Right lobe of liver (tissue), 6 donors: ENCODE measurements around the gene DLG2. TPM values are rescaled to one million over a fixed set of nuclear protein-coding genes. Genes with fewer than 3 reads are reported as not detected.

Source experiments
- ATAC-seq, 4 donors: fragments of 200-7000 bp; cut with Tn5 transposase; one replicate each; pipeline ENCODE4 v1.9.1; 2020; ENCODE audit warnings: mild to moderate bottlenecking in 4 of 4, moderate library complexity in 4 of 4
- DNase-seq, 3 donors: peaks; one replicate each; pipeline ENCODE4 v3.0.0-alpha.2; 2020
- H3K27ac ChIP-seq, 3 donors: fragments of 200-600 bp; one replicate each; pipeline ENCODE4 v1.8.0; 2022
- H3K27me3 ChIP-seq, 2 donors: fragments of 200-600 bp; one replicate each; pipeline ENCODE4 v1.8.0; 2022
- H3K36me3 ChIP-seq, 4 donors: fragments of 200-600 bp; sonication (generic) in 1 of 4; one replicate each; pipeline versions ENCODE4 v1.5.1 to v1.8.0; 2017 to 2022; ENCODE audit warnings: control low read depth in 1 of 4
- H3K4me1 ChIP-seq, 4 donors: fragments of 200-600 bp; sonication (generic) in 1 of 4; one replicate each; pipeline versions ENCODE4 v1.5.1 to v1.8.0; 2017 to 2022; ENCODE audit warnings: control low read depth in 1 of 4
- H3K4me3 ChIP-seq, 3 donors: fragments of 200-600 bp; one replicate each; pipeline ENCODE4 v1.8.0; 2022
- H3K9me3 ChIP-seq, 4 donors: fragments of 200-600 bp; sonication (generic) in 1 of 4; one replicate each; pipeline versions ENCODE4 v1.5.1 to v1.8.0; 2017 to 2022; ENCODE audit warnings: control low read depth in 1 of 4
- POLR2A ChIP-seq: fragments of 450-650 bp; IDR thresholded peaks from one replicate; pipeline ENCODE4 v1.6.1; 2017; ENCODE audit warnings: antibody characterized with exemption, mild to moderate bottlenecking
- WGBS: methylation state at CpG from one replicate; pipeline ENCODE4 v1.1.6; 2018; ENCODE audit warnings: low coverage, low lambda C conversion rate; ENCODE audit not compliant: insufficient coverage; ENCODE audit errors: missing lambda C conversion rate; 5-methylcytosine and 5-hydroxymethylcytosine counted together
- intact Hi-C, 2 donors: fragments of 100-400 bp; cut with DNase I; formaldehyde crosslinking; loops; one replicate each; pipeline versions ENCODE4 v1.11.2 to v1.14.1; 2022
- total RNA-seq, 6 experiments: library from RNA; depleted of rRNA in 2 of 6; stranded (reverse); fragments of >200 nt in 2 of 6; fragmentation: NEBNext Ultra II Directional in 3 of 6; extraction: Animal tissue kit (Norgen Biotek cat#: 25700) in 3 of 6; gene quantifications; one replicate each; pipeline versions ENCODE4 v1.1.0 to v1.2.4, GENCODE V29; 2016 to 2023
- TF ChIP-seq, protein P1 (sequence below), 4 donors: fragments of 200-600 bp in 3 of 4; fragments of 450-650 bp in 1 of 4; IDR thresholded peaks; one replicate each; pipeline versions ENCODE4 v1.5.1 to v1.8.0; 2016 to 2022; ENCODE audit warnings: antibody characterized with exemption in 4 of 4, mild to moderate bottlenecking in 2 of 4
- donor health status: DM: no; HTN: yes; CAD: no.
- donor health status: DM: no; HTN: no; CAD: no.
- donor health status: DM: no; HTN: no; CAD: no.
- donor health status: DM: no; HTN: yes; CAD: no.
- donor health status: DM: no; HTN: yes; CAD: no.

The DLG2 gene
- total RNA-seq, 6 experiments from 2014 or later: 1.2 to 6.4 (median 2.5) TPM

DNA sequence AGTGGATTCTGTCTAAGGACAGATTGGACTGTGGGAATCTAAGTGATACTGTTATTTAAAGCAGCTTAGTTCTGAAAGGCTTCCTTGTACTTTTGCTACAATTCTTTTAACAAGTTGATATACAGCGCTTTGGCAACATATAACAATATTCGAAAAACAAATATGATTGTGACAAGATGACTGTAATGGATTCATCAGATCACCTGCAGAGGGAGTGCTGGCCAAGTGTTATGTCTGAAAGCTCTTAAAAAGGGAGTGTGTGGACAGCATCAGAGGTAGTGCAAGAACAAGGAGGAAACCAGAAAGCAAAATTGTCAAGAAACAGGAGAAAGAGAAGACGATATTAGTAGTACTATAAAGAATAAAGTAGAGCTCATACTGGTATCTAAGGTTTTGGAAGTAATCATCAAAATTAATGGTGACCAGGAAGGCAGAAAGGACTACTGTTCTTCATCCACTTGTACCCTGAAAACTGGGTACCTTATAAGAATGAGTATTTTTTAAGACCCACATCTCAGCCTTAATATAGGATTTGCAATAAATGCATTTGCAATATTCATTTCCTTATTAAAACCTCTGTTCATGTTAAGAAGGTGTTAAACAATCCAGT lies 1229.0 kb downstream of the DLG2 start:
- H3K4me1 ChIP-seq: no peaks in the 10 kb centered on the region
- no peak overlapping the region for H3K4me3 ChIP-seq
- WGBS: 49% methylated on average over 3 of the region's 3 CpGs

DNA sequence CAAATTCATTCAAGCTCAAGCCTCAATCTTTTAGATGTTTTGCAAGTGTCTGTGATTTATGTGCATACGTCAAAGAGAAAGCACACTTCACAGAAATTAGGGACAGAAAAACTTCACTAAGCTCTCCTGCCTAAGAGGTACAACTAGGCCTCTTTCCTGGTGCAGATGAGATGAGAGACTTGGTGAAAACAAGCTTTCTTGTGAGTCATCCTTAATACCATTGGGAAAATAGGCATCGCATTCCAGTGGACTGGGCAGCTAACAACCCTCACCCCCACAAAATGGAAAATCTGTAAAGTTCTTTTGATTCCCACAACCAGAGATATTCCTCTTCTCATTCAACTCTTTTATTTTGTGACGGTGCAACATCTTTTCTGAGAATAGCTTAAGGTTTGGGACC lies 1230.6 kb downstream of the DLG2 start:
- 87% methylated on average over 3 of the region's 3 CpGs for WGBS
- Histone ChIP-seq H3K27me3 (no peaks in the 10 kb centered on the region), H3K4me1 (no peaks in the 10 kb centered on the region), H3K9me3 (no peaks in the 10 kb centered on the region), H3K4me3 (no peak overlapping the region), H3K36me3 (no peaks in the 10 kb centered on the region), H3K27ac (no peak overlapping the region)
- intact Hi-C loops: no loop called here
- TF ChIP-seq POLR2A: no peak
- TF ChIP-seq, protein P1, sequence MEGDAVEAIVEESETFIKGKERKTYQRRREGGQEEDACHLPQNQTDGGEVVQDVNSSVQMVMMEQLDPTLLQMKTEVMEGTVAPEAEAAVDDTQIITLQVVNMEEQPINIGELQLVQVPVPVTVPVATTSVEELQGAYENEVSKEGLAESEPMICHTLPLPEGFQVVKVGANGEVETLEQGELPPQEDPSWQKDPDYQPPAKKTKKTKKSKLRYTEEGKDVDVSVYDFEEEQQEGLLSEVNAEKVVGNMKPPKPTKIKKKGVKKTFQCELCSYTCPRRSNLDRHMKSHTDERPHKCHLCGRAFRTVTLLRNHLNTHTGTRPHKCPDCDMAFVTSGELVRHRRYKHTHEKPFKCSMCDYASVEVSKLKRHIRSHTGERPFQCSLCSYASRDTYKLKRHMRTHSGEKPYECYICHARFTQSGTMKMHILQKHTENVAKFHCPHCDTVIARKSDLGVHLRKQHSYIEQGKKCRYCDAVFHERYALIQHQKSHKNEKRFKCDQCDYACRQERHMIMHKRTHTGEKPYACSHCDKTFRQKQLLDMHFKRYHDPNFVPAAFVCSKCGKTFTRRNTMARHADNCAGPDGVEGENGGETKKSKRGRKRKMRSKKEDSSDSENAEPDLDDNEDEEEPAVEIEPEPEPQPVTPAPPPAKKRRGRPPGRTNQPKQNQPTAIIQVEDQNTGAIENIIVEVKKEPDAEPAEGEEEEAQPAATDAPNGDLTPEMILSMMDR (IDR thresholded peaks at IDR 0.05): no peak
- no peak for DNase-seq
- no peak for ATAC-seq

More for the DNA sequence above, 1229.0 kb downstream of the DLG2 start:
- intact Hi-C loops: no loop called here
- no peaks in the 10 kb centered on the region for H3K9me3 ChIP-seq
- DNase-seq (no peak), ATAC-seq (no peak)
- TF ChIP-seq, protein P1 (IDR thresholded peaks at IDR 0.05): peak in 3 of 4 donors; percentile 9 to 20 (median 14)
- no peak for TF ChIP-seq POLR2A
- no peak overlapping the region for H3K27ac ChIP-seq
- no peaks in the 10 kb centered on the region for H3K36me3 ChIP-seq
- no peaks in the 10 kb centered on the region for H3K27me3 ChIP-seq

DNA sequence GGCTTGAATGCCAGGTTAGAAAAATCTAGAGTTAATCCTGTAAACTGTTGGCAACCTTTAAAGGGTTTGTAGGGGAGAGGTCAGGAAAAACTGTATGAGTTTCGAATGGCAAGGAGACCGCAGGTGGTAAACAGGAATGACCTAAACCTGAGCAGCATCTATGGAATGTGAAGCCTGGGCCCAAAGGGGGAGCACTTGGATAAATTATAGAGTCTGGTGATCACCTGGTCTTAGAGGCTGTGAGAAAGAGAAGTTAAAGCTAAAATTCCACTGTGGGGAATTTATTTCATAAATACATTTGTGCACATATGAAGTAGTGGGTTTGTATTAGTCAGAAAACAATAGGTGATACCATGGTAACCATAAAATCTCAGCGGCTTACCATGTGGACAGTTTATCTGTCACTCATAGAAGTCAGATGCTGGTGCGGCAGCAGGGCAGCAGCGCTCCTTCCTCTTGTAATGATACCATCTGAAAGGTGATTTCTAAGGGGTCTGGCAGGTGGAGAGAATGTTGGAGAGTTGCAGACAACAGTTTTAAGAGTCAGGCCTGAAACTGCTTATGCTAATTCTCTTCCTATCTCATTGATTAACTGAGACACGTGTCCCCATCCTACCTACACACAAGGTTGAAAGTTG lies 1236.6 kb downstream of the DLG2 start:
- intact Hi-C loops: no loop called here
- no peaks in the 10 kb centered on the region for H3K36me3 ChIP-seq
- no peaks in the 10 kb centered on the region for H3K9me3 ChIP-seq
- TF ChIP-seq, protein P1 (IDR thresholded peaks at IDR 0.05): no peak
- no peak for TF ChIP-seq POLR2A
- DNase-seq (no peak), ATAC-seq (no peak)
- no peaks in the 10 kb centered on the region for H3K27me3 ChIP-seq
- H3K27ac ChIP-seq: no peak overlapping the region
- H3K4me3 ChIP-seq: no peak overlapping the region
- WGBS: 71% methylated on average over 6 of the region's 6 CpGs
- no peaks in the 10 kb centered on the region for H3K4me1 ChIP-seq

DNA sequence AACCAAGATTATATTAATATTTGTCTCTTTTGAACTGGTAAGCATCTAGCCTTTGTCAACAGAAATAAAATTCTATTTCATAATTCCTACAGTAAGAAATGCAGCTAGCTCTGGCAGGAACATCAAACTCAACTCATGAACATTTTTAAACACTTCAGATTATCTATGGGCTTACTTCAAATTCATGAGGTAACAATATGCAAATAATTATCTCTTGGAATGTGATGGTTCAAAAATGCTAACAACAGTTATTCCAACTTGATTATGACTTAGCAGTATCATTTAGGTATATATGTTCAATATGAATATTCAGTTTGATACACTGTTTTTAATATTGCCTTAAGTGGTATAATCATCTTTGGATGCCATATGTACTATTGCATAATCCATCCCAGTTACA lies 1237.4 kb downstream of the DLG2 start:
- intact Hi-C loops: no loop called here

More for the DNA sequence above, 1237.4 kb downstream of the DLG2 start:
- ATAC-seq: no peak
- H3K9me3 ChIP-seq: no peaks in the 10 kb centered on the region
- H3K27ac ChIP-seq: no peak overlapping the region
- TF ChIP-seq, protein P1 (IDR thresholded peaks at IDR 0.05): no peak
- no peak for TF ChIP-seq POLR2A
- no peak overlapping the region for H3K4me3 ChIP-seq
- DNase-seq: no peak
- no peaks in the 10 kb centered on the region for H3K27me3 ChIP-seq
- no peaks in the 10 kb centered on the region for H3K4me1 ChIP-seq
- no peaks in the 10 kb centered on the region for H3K36me3 ChIP-seq
